Cardiac muscle cell (in vitro differentiated cells and primary cell): ENCODE measurements around the gene NAA25. TPM values are rescaled to one million over a fixed set of nuclear protein-coding genes. Genes with fewer than 3 reads are reported as not detected.

Experiments used
- DNase-seq, 2 donors: peaks; one replicate each; pipeline versions ENCODE4 v3.0.0 to v3.0.0-alpha.2; 2010 to 2017; ENCODE audit warnings: low read depth in 1 of 2, low spot score in 1 of 2
- H3K27ac ChIP-seq: fragments of 200-600 bp; sonication (generic); 2 replicates; pipeline ENCODE4 v1.5.1; 2016
- H3K27me3 ChIP-seq: fragments of 200-600 bp; sonication (generic); 2 replicates; pipeline ENCODE4 v1.6.0; 2016; ENCODE audit warnings: control low read depth
- H3K36me3 ChIP-seq: fragments of 200-600 bp; sonication (generic); 2 replicates; pipeline ENCODE4 v1.5.1; 2016; ENCODE audit warnings: control low read depth
- H3K4me1 ChIP-seq: fragments of 200-600 bp; sonication (generic); 2 replicates; pipeline ENCODE4 v1.8.1; 2017; ENCODE audit warnings: low read depth, mild to moderate bottlenecking, mixed run types
- H3K4me3 ChIP-seq: fragments of 200-600 bp; sonication (generic); 2 replicates; pipeline ENCODE4 v1.5.1; 2016; ENCODE audit warnings: mild to moderate bottlenecking
- H3K9me3 ChIP-seq: fragments of 200-600 bp; sonication (generic); 2 replicates; pipeline ENCODE4 v1.5.1; 2017; ENCODE audit warnings: low read depth, mild to moderate bottlenecking, control low read depth
- polyA plus RNA-seq: library from polyadenylated mRNA; unstranded; fragments of >200 nt; fragmentation: Nextera tagmentation; extraction: Ambion mirVana; gene quantifications from 2 replicates; pipeline ENCODE4 v1.2.1, GENCODE V29; 2016
- total RNA-seq: library from RNA; depleted of rRNA; stranded (reverse); fragments of >200 nt; gene quantifications from 2 replicates; pipeline ENCODE4 v1.2.3, GENCODE V29; 2016
- TF ChIP-seq, protein P1 (sequence below): IDR thresholded peaks from 2 replicates; pipeline ENCODE4 v1.5.1; 2012; ENCODE audit warnings: low read depth, mild to moderate bottlenecking, low read length

Gene NAA25
- total and polyA plus RNA-seq, 2 experiments from 2014 or later, result 25.9 to 30.6 TPM

DNA sequence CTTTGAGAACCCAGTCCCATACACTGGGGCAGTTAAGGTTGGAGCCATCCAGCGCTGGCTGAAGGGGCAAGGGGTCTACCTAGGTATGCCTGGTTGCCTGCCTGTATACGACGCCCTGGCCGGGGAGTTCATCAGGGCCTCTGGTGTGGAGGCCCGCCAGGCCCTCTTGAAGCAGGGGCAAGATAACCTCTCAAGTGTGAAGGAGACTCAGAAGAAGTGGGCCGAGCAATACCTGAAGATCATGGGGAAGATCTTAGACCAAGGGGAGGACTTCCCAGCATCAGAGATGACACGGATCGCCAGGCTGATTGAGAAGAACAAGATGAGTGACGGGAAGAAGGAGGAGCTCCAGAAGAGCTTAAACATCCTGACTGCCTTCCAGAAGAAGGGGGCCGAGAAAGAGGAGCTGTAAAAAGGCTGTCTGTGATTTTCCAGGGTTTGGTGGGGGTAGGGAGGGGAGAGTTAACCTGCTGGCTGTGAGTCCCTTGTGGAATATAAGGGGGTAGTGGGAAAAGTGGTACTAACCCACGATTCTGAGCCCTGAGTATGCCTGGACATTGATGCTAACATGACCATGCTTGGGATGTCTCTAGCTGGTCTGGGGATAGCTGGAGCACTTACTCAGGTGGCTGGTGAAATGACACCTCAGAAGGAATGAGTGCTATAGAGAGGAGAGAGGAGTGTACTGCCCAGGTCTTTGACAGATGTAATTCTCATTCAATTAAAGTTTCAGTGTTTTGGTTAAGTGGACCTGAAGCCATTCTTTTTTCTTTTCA, 86.2 kb downstream of the NAA25 start:
- Histone ChIP-seq H3K9me3 (no peaks in the 10 kb centered on the region), H3K27ac (peak overlapping the region; percentile 65), H3K4me1 (no peaks in the 10 kb centered on the region), H3K4me3 (no peak overlapping the region), H3K27me3 (no peaks in the 10 kb centered on the region), H3K36me3 (peaks cover 24% of the 10 kb centered on the region)
- TF ChIP-seq, protein P1, sequence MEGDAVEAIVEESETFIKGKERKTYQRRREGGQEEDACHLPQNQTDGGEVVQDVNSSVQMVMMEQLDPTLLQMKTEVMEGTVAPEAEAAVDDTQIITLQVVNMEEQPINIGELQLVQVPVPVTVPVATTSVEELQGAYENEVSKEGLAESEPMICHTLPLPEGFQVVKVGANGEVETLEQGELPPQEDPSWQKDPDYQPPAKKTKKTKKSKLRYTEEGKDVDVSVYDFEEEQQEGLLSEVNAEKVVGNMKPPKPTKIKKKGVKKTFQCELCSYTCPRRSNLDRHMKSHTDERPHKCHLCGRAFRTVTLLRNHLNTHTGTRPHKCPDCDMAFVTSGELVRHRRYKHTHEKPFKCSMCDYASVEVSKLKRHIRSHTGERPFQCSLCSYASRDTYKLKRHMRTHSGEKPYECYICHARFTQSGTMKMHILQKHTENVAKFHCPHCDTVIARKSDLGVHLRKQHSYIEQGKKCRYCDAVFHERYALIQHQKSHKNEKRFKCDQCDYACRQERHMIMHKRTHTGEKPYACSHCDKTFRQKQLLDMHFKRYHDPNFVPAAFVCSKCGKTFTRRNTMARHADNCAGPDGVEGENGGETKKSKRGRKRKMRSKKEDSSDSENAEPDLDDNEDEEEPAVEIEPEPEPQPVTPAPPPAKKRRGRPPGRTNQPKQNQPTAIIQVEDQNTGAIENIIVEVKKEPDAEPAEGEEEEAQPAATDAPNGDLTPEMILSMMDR, result no peak
- DNase-seq, result no peak

DNA sequence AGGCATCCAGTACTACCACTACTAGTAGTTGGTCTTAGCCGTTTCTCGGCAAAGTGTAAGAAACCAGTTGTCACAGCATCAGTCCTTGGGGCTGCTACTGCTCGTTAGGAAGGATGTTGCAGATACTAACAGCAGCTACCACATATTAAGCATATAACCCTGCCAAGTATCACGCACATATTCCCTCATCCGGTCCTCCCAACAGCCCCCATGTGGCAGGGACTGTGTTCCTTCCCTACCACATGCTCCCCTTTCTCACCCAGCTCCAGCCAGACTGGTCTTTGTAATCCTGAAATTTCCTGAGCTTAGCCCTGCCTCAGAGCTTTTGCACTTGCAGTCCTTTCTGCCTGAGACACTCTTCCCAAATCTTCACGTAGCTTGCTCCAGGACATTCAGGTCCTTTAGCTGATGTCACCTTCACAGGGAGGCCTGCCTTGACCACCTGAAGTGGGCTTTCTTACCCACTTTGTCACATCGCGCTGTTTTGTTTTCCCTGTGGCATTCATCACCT, 87.6 kb downstream of the NAA25 start:
- no peaks in the 10 kb centered on the region for H3K4me1 ChIP-seq
- DNase-seq, result no peak
- peak overlapping the region; percentile 39 for H3K27ac ChIP-seq
- TF ChIP-seq, protein P1, result no peak
- no peaks in the 10 kb centered on the region for H3K9me3 ChIP-seq
- no peak overlapping the region for H3K4me3 ChIP-seq
- H3K36me3 ChIP-seq, result peaks cover 28% of the 10 kb centered on the region
- no peaks in the 10 kb centered on the region for H3K27me3 ChIP-seq

DNA sequence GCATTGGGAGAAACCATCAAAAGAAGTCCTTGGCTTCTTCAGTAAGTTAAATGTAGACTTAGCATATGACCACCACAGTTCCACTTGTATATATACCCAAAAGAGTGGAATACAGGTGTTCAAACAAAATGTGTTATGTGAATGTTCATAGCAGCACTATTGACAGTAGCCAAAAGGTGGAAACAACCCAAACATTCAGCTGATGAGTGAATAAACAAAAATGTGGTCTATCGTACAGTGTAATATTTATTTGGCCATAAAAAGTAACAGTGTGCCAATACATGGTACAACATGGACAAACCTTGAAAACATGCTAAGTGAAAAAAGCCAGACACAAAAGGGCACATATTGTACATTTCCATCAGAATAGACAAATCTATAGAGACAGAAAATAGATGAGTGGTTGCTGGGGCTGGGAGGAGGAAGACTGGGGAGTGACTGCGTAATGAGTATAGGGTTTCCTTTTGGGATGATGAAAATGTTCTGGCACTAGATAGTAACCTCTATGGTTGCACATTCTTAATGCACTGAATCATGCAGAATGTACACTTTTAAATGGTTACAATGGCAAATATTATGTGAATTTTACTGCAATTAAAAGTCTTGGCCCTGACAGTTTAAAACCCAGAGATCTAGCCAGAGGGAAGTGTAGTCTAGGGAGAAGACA, 89.9 kb downstream of the NAA25 start:
- H3K27me3 ChIP-seq, result no peaks in the 10 kb centered on the region
- no peak overlapping the region for H3K27ac ChIP-seq
- DNase-seq, result peak in 1 of 2 donors; percentile 87
- no peak overlapping the region for H3K4me3 ChIP-seq
- TF ChIP-seq, protein P1, result no peak
- H3K36me3 ChIP-seq, result peaks cover 21% of the 10 kb centered on the region
- no peaks in the 10 kb centered on the region for H3K4me1 ChIP-seq
- no peaks in the 10 kb centered on the region for H3K9me3 ChIP-seq

DNA sequence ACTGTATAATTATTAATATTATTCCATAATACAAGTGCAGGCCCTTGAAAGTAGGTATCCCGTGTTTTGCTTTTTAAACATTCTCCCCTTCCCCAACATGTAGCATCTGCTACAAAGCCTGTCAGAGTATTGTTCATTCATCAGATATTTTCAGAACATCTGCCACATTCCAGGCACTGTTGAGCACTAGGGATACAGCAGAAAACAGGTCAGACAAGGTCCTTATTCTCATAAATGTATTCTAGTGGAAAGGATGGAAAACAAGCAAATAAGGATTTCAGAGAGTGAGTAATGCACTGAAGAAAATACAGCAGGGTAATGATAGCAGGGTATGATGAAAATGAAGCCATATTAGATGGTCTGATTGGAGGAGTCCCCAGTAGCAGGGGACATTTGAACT, 91.5 kb downstream of the NAA25 start:
- Histone ChIP-seq H3K27me3 (no peaks in the 10 kb centered on the region), H3K4me1 (peaks cover 2% of the 10 kb centered on the region), H3K27ac (no peak overlapping the region), H3K36me3 (peaks cover 8% of the 10 kb centered on the region), H3K9me3 (no peaks in the 10 kb centered on the region), H3K4me3 (no peak overlapping the region)
- TF ChIP-seq, protein P1, result no peak
- no peak for DNase-seq

DNA sequence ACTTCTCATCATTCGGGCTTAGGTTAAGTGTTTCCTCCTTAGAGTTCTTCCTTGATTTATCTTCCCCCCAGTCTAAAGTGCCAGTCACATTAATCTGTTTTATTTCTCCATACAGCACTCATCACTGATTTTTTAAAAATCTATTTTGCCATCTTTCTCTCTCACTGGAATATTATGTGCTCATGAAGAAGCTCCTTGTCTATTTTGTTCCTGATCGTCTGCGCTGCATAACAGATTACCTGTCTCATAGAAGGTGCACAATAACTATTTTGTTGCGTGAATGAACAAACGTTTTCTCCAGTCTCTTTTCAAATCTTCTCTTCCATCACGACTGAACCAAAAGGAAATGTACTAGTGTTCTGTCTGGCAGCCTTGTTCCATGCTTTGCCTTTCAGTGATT, 92.6 kb downstream of the NAA25 start:
- DNase-seq, result no peak
- TF ChIP-seq, protein P1, result no peak
- Histone ChIP-seq H3K4me3 (no peak overlapping the region), H3K4me1 (peaks cover 10% of the 10 kb centered on the region), H3K27ac (no peak overlapping the region), H3K9me3 (no peaks in the 10 kb centered on the region), H3K36me3 (peaks cover 8% of the 10 kb centered on the region), H3K27me3 (no peaks in the 10 kb centered on the region)
